IMR-90 (cell line): Measurements from ENCODE around the gene NTM. TPM values are rescaled to one million over a fixed set of nuclear protein-coding genes. Genes with fewer than 3 reads are reported as not detected.

Experiments
- ATAC-seq: fragments of 200-7000 bp; cut with Tn5 transposase; 2 replicates; pipeline ENCODE4 v1.9.1; 2020; ENCODE audit warnings: low read depth, mild to moderate bottlenecking, moderate library complexity
- BruUV-seq: library from RNA; stranded (reverse); fragments of 400-500 nt; replicated peaks from 2 replicates; lab custom pipeline; 2021; lab: Mats Ljungman, UMichigan
- CTCF ChIA-PET: fragments of 300-600 bp; formaldehyde crosslinking; extraction: SDS; loops from one replicate; lab custom pipeline; 2021; ENCODE audit warnings: antibody characterized with exemption; lab: Yijun Ruan, JAX
- POLR2A ChIA-PET: fragments of 300-600 bp; sonication (Branson Sonifier 250); formaldehyde crosslinking; loops from one replicate; lab custom pipeline; 2022; ENCODE audit warnings: antibody characterized with exemption; ENCODE audit not compliant: unreplicated experiment; lab: Charles Lee
- DNase-seq: peaks from one replicate; pipeline ENCODE4 v3.0.0; 2013
- H2AFZ ChIP-seq: replicated peaks from 2 replicates; pipeline ENCODE3; 2013; ENCODE audit warnings: low read length, mild to moderate bottlenecking; ENCODE audit not compliant: poor library complexity
- H2AK5ac ChIP-seq: 2 replicates; pipeline ENCODE4 v1.6.1; 2013; ENCODE audit warnings: low read depth, low read length, inconsistent platforms
- H2AK9ac ChIP-seq: replicated peaks from 2 replicates; pipeline ENCODE3; 2013; ENCODE audit warnings: mild to moderate bottlenecking, low read depth, low read length, moderate library complexity; ENCODE audit not compliant: poor library complexity
- H2BK120ac ChIP-seq: 2 replicates; pipeline ENCODE4 v1.6.1; 2013; ENCODE audit warnings: low read depth, low read length, inconsistent platforms
- H2BK15ac ChIP-seq: 3 replicates; pipeline ENCODE4 v1.6.1; 2013; ENCODE audit warnings: low read depth, low read length, inconsistent platforms
- H2BK20ac ChIP-seq: 2 replicates; pipeline ENCODE4 v1.6.1; 2013; ENCODE audit warnings: low read depth, mild to moderate bottlenecking, inconsistent platforms, low read length, moderate library complexity
- H2BK5ac ChIP-seq: 2 replicates; pipeline ENCODE4 v1.6.1; 2013; ENCODE audit warnings: mild to moderate bottlenecking, low read depth, low read length, inconsistent platforms; ENCODE audit not compliant: poor library complexity, severe bottlenecking
- H3K14ac ChIP-seq: replicated peaks from 2 replicates; pipeline ENCODE4 v1.6.1; 2013; ENCODE audit warnings: low read depth, low read length, inconsistent platforms
- H3K18ac ChIP-seq: 2 replicates; pipeline ENCODE4 v1.6.1; 2013; ENCODE audit warnings: low read depth, low read length, control low read depth
- H3K23ac ChIP-seq: 2 replicates; pipeline ENCODE4 v1.6.1; 2013; ENCODE audit warnings: low read depth, low read length, inconsistent platforms
- H3K27ac ChIP-seq: 2 replicates; pipeline ENCODE4 v1.5.1; 2013; ENCODE audit warnings: mild to moderate bottlenecking, control low read depth, low read length; ENCODE audit not compliant: insufficient read depth
- H3K27me3 ChIP-seq: 2 replicates; pipeline ENCODE4 v1.6.1; 2013; ENCODE audit warnings: low read length; ENCODE audit not compliant: control insufficient read depth, insufficient read depth
- H3K36me3 ChIP-seq: 2 replicates; pipeline ENCODE4 v1.6.1; 2013; ENCODE audit warnings: low read length, mixed read lengths; ENCODE audit not compliant: control insufficient read depth, insufficient read depth
- H3K4ac ChIP-seq: 2 replicates; pipeline ENCODE4 v1.6.1; 2013; ENCODE audit warnings: low read depth, low read length, inconsistent platforms
- H3K4me1 ChIP-seq: 2 replicates; pipeline ENCODE4 v1.6.1; 2013; ENCODE audit warnings: low read length, mixed read lengths; ENCODE audit not compliant: control insufficient read depth, insufficient read depth
- H3K4me2 ChIP-seq: 2 replicates; pipeline ENCODE4 v1.6.1; 2013; ENCODE audit warnings: low read depth, mild to moderate bottlenecking, control low read depth, low read length, moderate library complexity
- H3K4me3 ChIP-seq: 2 replicates; pipeline ENCODE4 v1.5.1; 2013; ENCODE audit warnings: low read depth, mild to moderate bottlenecking, control low read depth, low read length, moderate library complexity; ENCODE audit not compliant: insufficient read depth
- H3K56ac ChIP-seq: 2 replicates; pipeline ENCODE4 v1.6.1; 2013; ENCODE audit warnings: low read length, inconsistent platforms; ENCODE audit not compliant: insufficient read depth; ENCODE audit errors: extremely low read depth
- H3K79me1 ChIP-seq, 2 experiments: 2 replicates each; pipeline ENCODE4 v1.6.1; 2013; ENCODE audit warnings: low read length in 2 of 2, inconsistent platforms in 1 of 2, low read depth in 1 of 2
- H3K9ac ChIP-seq: 2 replicates; pipeline ENCODE4 v1.6.1; 2013; ENCODE audit warnings: low read depth, low read length, control low read depth
- H3K9me1 ChIP-seq: 2 replicates; pipeline ENCODE4 v1.6.1; 2013; ENCODE audit warnings: low read length, inconsistent platforms; ENCODE audit not compliant: insufficient read depth
- H3K9me3 ChIP-seq: 2 replicates; pipeline ENCODE4 v1.6.1; 2013; ENCODE audit warnings: low read length; ENCODE audit not compliant: control insufficient read depth, insufficient read depth
- H4K20me1 ChIP-seq: 2 replicates; pipeline ENCODE4 v1.6.1; 2013; ENCODE audit warnings: low read length, inconsistent platforms; ENCODE audit not compliant: insufficient read depth
- H4K5ac ChIP-seq: 2 replicates; pipeline ENCODE4 v1.6.1; 2013; ENCODE audit warnings: mild to moderate bottlenecking, low read depth, low read length, control low read depth
- H4K8ac ChIP-seq, 2 experiments: 2 replicates each; pipeline ENCODE4 v1.6.1; 2013; ENCODE audit warnings: low read depth in 2 of 2, low read length in 2 of 2, control low read depth in 1 of 2, inconsistent platforms in 1 of 2
- H4K91ac ChIP-seq: 2 replicates; pipeline ENCODE4 v1.6.1; 2013; ENCODE audit warnings: low read depth, low read length, inconsistent platforms; ENCODE audit not compliant: insufficient read depth
- FOS ChIP-seq: fragments of 150-350 bp; IDR thresholded peaks from 2 replicates; pipeline ENCODE4 v1.6.1; 2016; ENCODE audit warnings: low read depth, low read length
- MAZ ChIP-seq: IDR thresholded peaks from 2 replicates; pipeline ENCODE4 v1.6.1; 2012; ENCODE audit warnings: low read depth, mild to moderate bottlenecking, low read length, improper control_type of control experiment, moderate library complexity, borderline replicate concordance
- WGBS, 2 experiments: methylation state at CpG; one replicate each; pipeline versions ENCODE4 v1.1.5 to v1.1.7; 2013; ENCODE audit warnings: missing lambda C conversion rate in 2 of 2; ENCODE audit not compliant: insufficient read length in 1 of 2; ENCODE audit errors: extremely low coverage in 2 of 2; 5-methylcytosine and 5-hydroxymethylcytosine counted together
- dilution Hi-C: fragments of 300-500 bp; cut with HindIII; formaldehyde crosslinking; loops from one replicate; pipeline ENCODE4 v1.14.3; 2018; ENCODE audit warnings: low sequenced_read_pairs; ENCODE audit not compliant: unreplicated experiment
- in situ Hi-C: fragments of 300-500 bp; cut with MboI; formaldehyde crosslinking; loops from 3 replicates; pipeline ENCODE4 v1.14.3; 2019; ENCODE audit warnings: low sequenced_read_pairs, inconsistent platforms, mixed read lengths
- intact Hi-C: fragments of 100-400 bp; cut with micrococcal nuclease; formaldehyde crosslinking; loops from 2 replicates; pipeline ENCODE4 v1.10.0; 2022
- polyA plus RNA-seq, 3 experiments: library from polyadenylated mRNA; depleted of rRNA; stranded (reverse); fragments of >200 nt; gene quantifications; 2 replicates each; pipeline ENCODE4 v1.2.3, GENCODE V29; 2012; ENCODE audit warnings: low replicate concordance in 1 of 3
- total RNA-seq: library from RNA; depleted of rRNA; stranded (reverse); fragments of >200 nt; gene quantifications from 2 replicates; pipeline ENCODE4 v1.2.3, GENCODE V29; 2012

NTM gene
- total and polyA plus RNA-seq, 2 of the 4 experiments (the other 2 are of a cell fraction): 19.5 to 25.5 TPM

DNA sequence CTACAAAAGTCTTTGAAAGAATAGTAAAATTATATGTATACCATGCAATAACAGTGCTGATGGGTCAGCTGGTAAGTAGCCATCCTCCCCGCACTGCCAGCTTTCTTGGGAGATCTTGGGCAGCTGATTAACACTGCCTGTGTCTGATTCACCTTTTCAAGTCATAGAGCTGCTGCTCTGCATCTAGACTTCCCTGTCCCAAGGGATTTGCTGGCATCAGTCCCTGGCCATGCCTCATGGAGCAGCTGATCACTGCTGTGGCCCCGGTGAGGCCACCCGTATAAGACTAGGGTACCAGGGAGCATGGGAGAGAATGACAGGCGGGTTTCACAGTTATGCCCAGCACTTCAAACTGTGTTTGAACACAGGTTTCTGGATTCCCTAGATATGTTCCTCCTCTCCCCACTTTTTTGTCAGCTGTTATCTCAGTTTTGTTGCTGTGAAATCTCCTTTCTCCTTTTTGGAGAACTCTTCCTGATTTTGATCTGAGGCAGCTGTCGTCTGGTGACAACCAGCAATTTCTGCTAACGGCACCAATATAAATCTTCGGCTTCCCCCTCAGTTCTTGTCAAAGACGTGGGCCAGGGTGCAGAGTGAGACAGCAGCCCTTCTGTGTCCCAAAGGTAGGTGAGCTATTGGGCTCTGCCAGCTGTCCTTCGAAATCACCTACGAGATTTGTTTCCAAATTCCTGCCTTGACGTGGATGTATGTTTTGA lies 438.9 kb downstream of the NTM start:
- Histone ChIP-seq H2AFZ (no peak overlapping the region), H3K23ac (no peak overlapping the region), H4K5ac (no peak overlapping the region), H3K18ac (no peak overlapping the region), H4K20me1 (no peaks in the 10 kb centered on the region), H3K4me2 (no peak overlapping the region), H3K14ac (no peak overlapping the region), H3K9me1 (no peaks in the 10 kb centered on the region), H2AK5ac (no peak overlapping the region), H3K4me1 (no peaks in the 10 kb centered on the region), H3K9ac (no peak overlapping the region), H3K27ac (no peak overlapping the region), H3K4ac (no peak overlapping the region), H3K36me3 (no peaks in the 10 kb centered on the region), H3K79me1 (no peaks in the 10 kb centered on the region), H3K4me3 (no peak overlapping the region), H2BK5ac (no peak overlapping the region), H2BK120ac (no peak overlapping the region), H3K9me3 (no peaks in the 10 kb centered on the region), H4K91ac (no peak overlapping the region), H2BK20ac (no peak overlapping the region), H2AK9ac (no peak overlapping the region), H2BK15ac (no peak overlapping the region), H3K56ac (no peak overlapping the region), H3K27me3 (peaks cover 40% of the 10 kb centered on the region), H4K8ac (no peak overlapping the region)
- intact Hi-C loops (no loop called here), in situ Hi-C loops (no loop called here), dilution Hi-C loops (no loop called here)
- WGBS, 2 experiments: 30% methylated on average over 2 of the region's 11 CpGs; no CpG with 5 or more reads in 1 of the 2 experiments
- BruUV-seq: no TSS peak
- DNase-seq: no peak
- CTCF ChIA-PET: interaction anchor here (1.2 kb wide), 1 partner anchor 94 kb away, joined by 3 read pairs; no protein-coding TSS in a partner anchor
- no peak for ATAC-seq
- POLR2A ChIA-PET: no interaction called here
- TF ChIP-seq FOS (no peak), MAZ (no peak)
